Stomach (tissue), 9 donors: ENCODE results near the gene SLC5A10. TPM values are rescaled to one million over a fixed set of nuclear protein-coding genes. Genes with fewer than 3 reads are reported as not detected.

Experiments
- DNase-seq, 2 donors: peaks; one replicate each; pipeline versions ENCODE4 v3.0.0 to v3.0.0-alpha.2; 2013 to 2019
- H3K27ac ChIP-seq, 5 donors: fragments of 200-600 bp in 4 of 5; sonication (generic) in 4 of 5; one replicate each; pipeline ENCODE4 v1.5.1; 2013 to 2019; ENCODE audit warnings: mild to moderate bottlenecking in 1 of 5, moderate library complexity in 1 of 5
- H3K27me3 ChIP-seq, 3 donors: fragments of 200-600 bp; sonication (generic); one replicate each; pipeline ENCODE4 v1.5.1; 2017 to 2019; ENCODE audit warnings: mixed run types in 1 of 3
- H3K36me3 ChIP-seq, 4 donors: fragments of 200-600 bp; sonication (generic); 1 replicate in 3 of 4; 2 replicates in 1 of 4; pipeline ENCODE4 v1.5.1; 2016 to 2019
- H3K4me1 ChIP-seq, 4 donors: fragments of 200-600 bp; sonication (generic); one replicate each; pipeline ENCODE4 v1.5.1; 2016 to 2019
- H3K4me3 ChIP-seq, 4 donors: fragments of 200-600 bp; sonication (generic) in 3 of 4; one replicate each; pipeline ENCODE4 v1.5.1; 2016 to 2019; ENCODE audit warnings: mild to moderate bottlenecking in 1 of 4
- H3K9me3 ChIP-seq, 4 donors: fragments of 200-600 bp; sonication (generic); one replicate each; pipeline ENCODE4 v1.5.1; 2016 to 2019
- EP300 ChIP-seq: sonication (generic); formaldehyde crosslinking; IDR thresholded peaks from one replicate; pipeline ENCODE4 v1.6.1; 2017; ENCODE audit warnings: antibody characterized with exemption
- POLR2A ChIP-seq, 4 donors: fragments of 450-650 bp; IDR thresholded peaks; one replicate each; pipeline ENCODE4 v1.6.1; 2016; ENCODE audit warnings: antibody characterized with exemption in 4 of 4, control low read depth in 2 of 4, mild to moderate bottlenecking in 1 of 4, moderate library complexity in 1 of 4
- POLR2AphosphoS5 ChIP-seq, 3 donors: sonication (generic); formaldehyde crosslinking; IDR thresholded peaks; one replicate each; pipeline ENCODE4 v1.6.1; 2016; ENCODE audit warnings: antibody characterized with exemption in 3 of 3
- WGBS, 5 donors: extraction: QIAGEN DNeasy Blood & Tissue Kit in 3 of 5; methylation state at CpG; one replicate each; pipeline versions ENCODE4 v1.1.5 to v1.1.7; 2013 to 2018; 5-methylcytosine and 5-hydroxymethylcytosine counted together
- intact Hi-C: fragments of 100-400 bp; cut with DNase I; formaldehyde crosslinking; loops from one replicate; pipeline ENCODE4 v1.15.1; 2023; ENCODE audit warnings: low total_unique reads
- polyA plus RNA-seq, 3 donors: library from polyadenylated mRNA; stranded (reverse); fragments of 200-250 nt; gene quantifications; one replicate each; pipeline ENCODE4 v1.2.3, GENCODE V29; 2013
- total RNA-seq, 5 donors: library from RNA; depleted of rRNA; stranded (reverse); fragments of >200 nt; gene quantifications; one replicate each; pipeline versions ENCODE4 v1.1.0 to v1.2.3, GENCODE V29; 2014 to 2016
- TF ChIP-seq, protein P1 (sequence below), 7 experiments: fragments of 450-650 bp in 4 of 7; fragments of 200-600 bp in 3 of 7; sonication (generic) in 3 of 7; IDR thresholded peaks; one replicate each; pipeline ENCODE4 v1.5.1; 2016 to 2019; ENCODE audit warnings: antibody characterized with exemption in 7 of 7, control low read depth in 2 of 7, mild to moderate bottlenecking in 1 of 7
- donor health status: healthy with polysubstance abuse.
- donor health status: Bipolar disorder and iron deficiency.
- donor health status: healthy.

Gene SLC5A10
- total and polyA plus RNA-seq, 8 donors = 0.06 to 0.46 (median 0.13) TPM; not detected in 5

DNA sequence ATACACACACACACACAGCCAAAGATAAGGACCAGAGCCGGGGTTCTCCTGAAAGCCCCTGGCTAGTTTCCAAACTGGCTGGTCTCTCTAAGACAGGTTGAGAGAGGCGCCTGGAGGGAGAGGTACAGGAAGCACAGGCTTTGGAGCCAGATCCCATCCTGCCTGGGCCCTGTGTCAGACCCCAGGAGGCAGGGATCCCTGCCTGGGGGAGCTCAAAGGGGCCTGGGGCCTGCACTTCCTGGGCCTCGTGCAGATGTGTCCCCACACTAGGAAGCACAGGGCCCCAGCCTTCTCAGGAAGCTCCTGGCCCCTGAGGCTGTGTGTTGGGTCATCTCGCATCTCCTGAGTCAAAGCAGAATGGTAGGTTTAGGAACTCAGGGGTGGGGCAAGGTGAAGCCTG lies 16.0 kb downstream of the SLC5A10 start:
- peaks cover 0 to 23% (median 20%) of the 10 kb centered on the region in 4 donors for H3K36me3 ChIP-seq

DNA sequence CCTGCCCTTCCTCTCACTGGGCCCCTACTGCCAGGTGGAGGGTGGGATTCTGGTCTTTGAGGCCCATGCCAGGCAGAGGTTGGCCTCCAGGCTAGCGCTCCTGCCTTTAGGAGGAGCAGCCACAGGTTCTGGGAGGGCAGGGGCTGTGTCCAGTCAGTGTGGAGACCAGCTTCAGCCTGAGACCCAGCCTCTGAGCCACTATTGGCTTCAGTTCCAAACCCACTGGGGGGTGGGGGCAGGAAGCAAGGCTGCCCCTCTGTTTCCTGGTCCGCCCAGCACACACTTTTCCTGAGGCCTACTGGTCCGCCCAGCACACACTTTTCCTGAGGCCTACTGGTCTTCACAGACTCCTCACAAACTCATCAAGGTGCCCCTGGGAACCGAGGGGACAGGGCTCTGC lies 16.4 kb downstream of the SLC5A10 start:
- intact Hi-C loops = no loop called here
- Histone ChIP-seq H3K4me3 (no peak overlapping the region), H3K9me3 (no peaks in the 10 kb centered on the region), H3K36me3 (peaks cover 0 to 26% (median 23%) of the 10 kb centered on the region in 4 donors), H3K27ac (peak overlapping the region in 4 of 5 donors; percentile 9 to 61 (median 38)), H3K27me3 (no peaks in the 10 kb centered on the region), H3K4me1 (peaks cover 23 to 39% (median 36%) of the 10 kb centered on the region in 4 donors)
- DNase-seq = peak in 1 of 2 donors; percentile 62
- 35 to 72% (median 66%) methylated on average over 3 to 4 of the region's 4 CpGs for WGBS, 5 donors
- TF ChIP-seq POLR2AphosphoS5 (IDR thresholded peaks at IDR 0.05) = no peak
- TF ChIP-seq, protein P1, sequence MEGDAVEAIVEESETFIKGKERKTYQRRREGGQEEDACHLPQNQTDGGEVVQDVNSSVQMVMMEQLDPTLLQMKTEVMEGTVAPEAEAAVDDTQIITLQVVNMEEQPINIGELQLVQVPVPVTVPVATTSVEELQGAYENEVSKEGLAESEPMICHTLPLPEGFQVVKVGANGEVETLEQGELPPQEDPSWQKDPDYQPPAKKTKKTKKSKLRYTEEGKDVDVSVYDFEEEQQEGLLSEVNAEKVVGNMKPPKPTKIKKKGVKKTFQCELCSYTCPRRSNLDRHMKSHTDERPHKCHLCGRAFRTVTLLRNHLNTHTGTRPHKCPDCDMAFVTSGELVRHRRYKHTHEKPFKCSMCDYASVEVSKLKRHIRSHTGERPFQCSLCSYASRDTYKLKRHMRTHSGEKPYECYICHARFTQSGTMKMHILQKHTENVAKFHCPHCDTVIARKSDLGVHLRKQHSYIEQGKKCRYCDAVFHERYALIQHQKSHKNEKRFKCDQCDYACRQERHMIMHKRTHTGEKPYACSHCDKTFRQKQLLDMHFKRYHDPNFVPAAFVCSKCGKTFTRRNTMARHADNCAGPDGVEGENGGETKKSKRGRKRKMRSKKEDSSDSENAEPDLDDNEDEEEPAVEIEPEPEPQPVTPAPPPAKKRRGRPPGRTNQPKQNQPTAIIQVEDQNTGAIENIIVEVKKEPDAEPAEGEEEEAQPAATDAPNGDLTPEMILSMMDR (IDR thresholded peaks at IDR 0.05) = no peak
- TF ChIP-seq EP300 = no peak
- TF ChIP-seq POLR2A (IDR thresholded peaks at IDR 0.05) = no peak

More for the DNA sequence above, 16.0 kb downstream of the SLC5A10 start:
- TF ChIP-seq POLR2A (IDR thresholded peaks at IDR 0.05) = no peak
- no peak for TF ChIP-seq EP300
- TF ChIP-seq POLR2AphosphoS5 (IDR thresholded peaks at IDR 0.05) = no peak
- TF ChIP-seq, protein P1 (IDR thresholded peaks at IDR 0.05) = no peak
- no peak overlapping the region for H3K4me3 ChIP-seq
- H3K9me3 ChIP-seq = no peaks in the 10 kb centered on the region
- DNase-seq = peak; percentile 73 to 87
- H3K4me1 ChIP-seq = peaks cover 23 to 39% (median 36%) of the 10 kb centered on the region in 4 donors
- intact Hi-C loops = no loop called here
- WGBS, 5 donors = 25 to 54% (median 33%) methylated on average over 3 to 4 of the region's 4 CpGs
- H3K27me3 ChIP-seq = no peaks in the 10 kb centered on the region
- peak overlapping the region in 4 of 5 donors; percentile 9 to 61 (median 54) for H3K27ac ChIP-seq

DNA sequence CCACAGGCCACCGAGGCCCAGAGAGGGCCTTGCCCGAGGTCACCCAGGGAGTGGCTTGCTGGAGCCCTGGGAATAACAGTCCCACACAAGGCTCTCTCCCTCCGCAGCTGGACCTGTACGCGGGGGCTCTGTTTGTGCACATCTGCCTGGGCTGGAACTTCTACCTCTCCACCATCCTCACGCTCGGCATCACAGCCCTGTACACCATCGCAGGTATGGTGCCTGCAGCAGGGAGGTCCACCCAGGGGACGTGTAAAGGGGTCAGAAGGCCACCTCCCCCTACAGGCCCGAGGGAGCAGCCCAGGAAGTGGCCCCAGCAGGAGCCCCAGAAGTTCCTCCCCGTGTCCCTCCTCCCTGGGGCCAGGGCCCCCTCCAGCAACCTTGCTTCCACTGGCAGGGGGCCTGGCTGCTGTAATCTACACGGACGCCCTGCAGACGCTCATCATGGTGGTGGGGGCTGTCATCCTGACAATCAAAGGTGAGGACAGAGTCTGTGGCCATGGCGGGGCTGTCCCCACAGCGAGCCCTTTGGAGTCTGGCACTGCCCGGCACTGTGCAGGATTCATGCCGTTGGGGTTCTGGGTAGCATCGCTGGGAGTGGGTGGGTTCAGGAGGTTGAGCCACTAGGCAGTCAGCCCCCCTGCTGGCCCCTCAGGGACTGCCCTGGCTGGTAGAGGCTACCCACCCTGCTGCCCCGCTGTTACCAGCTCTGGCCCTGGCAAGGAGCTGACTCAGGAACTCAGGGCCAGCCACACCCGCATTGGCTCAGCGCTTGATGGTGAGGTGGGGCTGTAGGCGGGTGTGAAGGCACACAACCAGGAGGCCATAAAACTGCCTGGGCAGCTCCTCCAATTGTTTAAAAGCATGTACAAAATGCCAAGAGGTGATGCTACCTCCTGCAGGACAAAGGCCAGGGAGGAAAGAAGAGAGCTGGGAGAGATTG lies 17.3 kb downstream of the SLC5A10 start:
- intact Hi-C loops = no loop called here
- TF ChIP-seq POLR2AphosphoS5 (IDR thresholded peaks at IDR 0.05) = peak in 1 of 3 donors; percentile 39
- no peak for TF ChIP-seq EP300
- TF ChIP-seq, protein P1 (IDR thresholded peaks at IDR 0.05) = no peak
- TF ChIP-seq POLR2A (IDR thresholded peaks at IDR 0.05) = no peak
- no peaks in the 10 kb centered on the region for H3K27me3 ChIP-seq
- peak; percentile 81 to 84 for DNase-seq
- H3K4me3 ChIP-seq = no peak overlapping the region
- H3K9me3 ChIP-seq = no peaks in the 10 kb centered on the region
- peak overlapping the region in 4 of 5 donors; percentile 6 to 61 (median 34) for H3K27ac ChIP-seq
- WGBS, 5 donors = 44 to 52% (median 49%) methylated on average over 3 to 23 of the region's 23 CpGs
- peaks cover 23 to 39% (median 36%) of the 10 kb centered on the region in 4 donors for H3K4me1 ChIP-seq
- H3K36me3 ChIP-seq = peaks cover 0 to 29% (median 23%) of the 10 kb centered on the region in 4 donors

DNA sequence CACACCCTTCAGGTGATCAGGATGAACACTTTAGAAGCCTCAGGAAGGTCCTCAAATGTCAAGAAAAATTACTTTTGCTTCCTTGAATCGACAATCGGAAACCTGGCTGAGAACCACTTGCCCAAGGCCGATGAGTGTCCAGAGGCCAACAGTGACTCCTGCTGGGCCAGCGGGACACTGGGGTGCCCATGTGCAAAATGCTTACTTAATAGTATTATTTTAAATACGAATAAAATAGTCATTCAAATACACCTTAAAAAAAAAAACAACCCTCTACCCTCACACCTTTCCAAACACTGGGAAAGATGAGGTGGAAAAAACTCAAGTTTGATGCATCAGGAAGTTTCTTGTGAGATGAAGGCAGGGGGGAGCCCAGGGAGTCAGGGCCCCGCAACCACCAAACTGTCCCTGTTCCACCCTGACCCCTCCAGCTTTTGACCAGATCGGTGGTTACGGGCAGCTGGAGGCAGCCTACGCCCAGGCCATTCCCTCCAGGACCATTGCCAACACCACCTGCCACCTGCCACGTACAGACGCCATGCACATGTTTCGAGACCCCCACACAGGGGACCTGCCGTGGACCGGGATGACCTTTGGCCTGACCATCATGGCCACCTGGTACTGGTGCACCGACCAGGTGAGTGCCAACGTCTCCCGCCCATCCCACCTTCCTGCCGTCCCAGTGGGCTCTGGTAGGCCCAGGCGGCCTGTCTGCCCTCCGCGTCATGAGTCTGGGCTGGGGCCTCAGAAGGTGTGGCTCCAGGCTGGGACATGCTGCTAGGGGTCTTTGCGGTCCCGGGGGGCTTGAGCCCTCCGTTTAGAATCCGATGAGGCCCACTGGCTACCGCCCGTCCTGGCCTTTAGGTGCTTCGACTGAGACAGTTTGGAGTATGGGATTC lies 18.9 kb downstream of the SLC5A10 start:
- WGBS, 5 donors = 88 to 90% (median 88%) methylated on average over 16 to 28 of the region's 28 CpGs
- TF ChIP-seq, protein P1 (IDR thresholded peaks at IDR 0.05) = no peak
- TF ChIP-seq POLR2A (IDR thresholded peaks at IDR 0.05) (no peak), EP300 (no peak), POLR2AphosphoS5 (IDR thresholded peaks at IDR 0.05) (no peak)
- intact Hi-C loops = no loop called here
- Histone ChIP-seq H3K27ac (no peak overlapping the region), H3K36me3 (peaks cover 0 to 38% (median 29%) of the 10 kb centered on the region in 4 donors), H3K4me3 (no peak overlapping the region), H3K9me3 (no peaks in the 10 kb centered on the region), H3K4me1 (peaks cover 23 to 39% (median 36%) of the 10 kb centered on the region in 4 donors), H3K27me3 (no peaks in the 10 kb centered on the region)
- no peak for DNase-seq
